GM12878 (cell line): ENCODE data around the gene PPFIBP1. TPM values are rescaled to one million over a fixed set of nuclear protein-coding genes. Genes with fewer than 3 reads are reported as not detected.

Experiments used
- ATAC-seq: fragments of 200-7000 bp; cut with Tn5 transposase; 3 replicates; pipeline ENCODE4 v1.9.1; 2020; ENCODE audit warnings: mild to moderate bottlenecking, moderate library complexity
- BruUV-seq: library from RNA; stranded (reverse); fragments of 400-500 nt; replicated peaks from 2 replicates; lab custom pipeline; 2021; lab: Mats Ljungman, UMichigan
- CTCF ChIA-PET: fragments of 300-600 bp; sonication (Branson Sonifier 250); formaldehyde crosslinking; extraction: SDS; loops from one replicate; lab custom pipeline; 2021; ENCODE audit warnings: inconsistent platforms; lab: Yijun Ruan, JAX
- POLR2A ChIA-PET: fragments of 350-600 bp; formaldehyde crosslinking; extraction: SDS; loops from one replicate; lab custom pipeline; 2021; ENCODE audit warnings: inconsistent platforms; lab: Charles Lee
- RAD21 ChIA-PET: fragments of 300-600 bp; sonication (Branson Sonifier 250); formaldehyde crosslinking; loops from one replicate; lab custom pipeline; 2023; ENCODE audit warnings: antibody characterized with exemption; ENCODE audit not compliant: unreplicated experiment; lab: Charles Lee
- SMC1A ChIA-PET: fragments of 300-600 bp; sonication (Branson Sonifier 250); formaldehyde crosslinking; loops from one replicate; lab custom pipeline; 2023; ENCODE audit not compliant: unreplicated experiment, uncharacterized antibody; lab: Charles Lee
- DNase-seq: peaks from one replicate; pipeline ENCODE4 v3.0.0-alpha.2; 2011; ENCODE audit warnings: low read depth, low spot score
- FAIRE-seq: peaks from 3 replicates; lab custom pipeline; 2011; peaks lifted over from hg19 to GRCh38; lab: Jason Lieb, UNC
- H2AFZ ChIP-seq: 2 replicates; pipeline ENCODE4 v1.6.0; 2011; ENCODE audit warnings: low read depth, low read length, control low read depth; ENCODE audit not compliant: control insufficient read depth
- H3K27ac ChIP-seq: 2 replicates; pipeline ENCODE4 v1.5.1; 2011; ENCODE audit warnings: control low read depth; ENCODE audit not compliant: control insufficient read depth, insufficient read depth
- H3K27me3 ChIP-seq, 2 experiments: replicated peaks in 1 of 2; 2 replicates each; pipeline versions ENCODE4 v1.6.0 to v1.6.1; 2011; ENCODE audit warnings: low read length in 1 of 2; ENCODE audit not compliant: control insufficient read depth in 2 of 2, insufficient read depth in 2 of 2
- H3K36me3 ChIP-seq, 2 experiments: 2 replicates each; pipeline ENCODE4 v1.5.1; 2011; ENCODE audit warnings: low read length in 1 of 2; ENCODE audit not compliant: control insufficient read depth in 2 of 2, insufficient read depth in 2 of 2
- H3K4me1 ChIP-seq: 2 replicates; pipeline ENCODE4 v1.6.1; 2011; ENCODE audit warnings: mild to moderate bottlenecking, low read length, moderate library complexity, mixed read lengths; ENCODE audit not compliant: control insufficient read depth, insufficient read depth
- H3K4me2 ChIP-seq: 2 replicates; pipeline ENCODE4 v1.6.0; 2011; ENCODE audit warnings: control low read depth; ENCODE audit not compliant: control insufficient read depth, insufficient read depth
- H3K4me3 ChIP-seq: fragments of 200-600 bp; sonication (generic); 2 replicates; pipeline ENCODE4 v1.5.1; 2016
- H3K79me2 ChIP-seq: 2 replicates; pipeline ENCODE4 v1.6.0; 2011; ENCODE audit warnings: low read length; ENCODE audit not compliant: control insufficient read depth, insufficient read depth
- H3K9ac ChIP-seq: 2 replicates; pipeline ENCODE4 v1.8.0; 2011; ENCODE audit warnings: low read length, control low read depth, mixed read lengths; ENCODE audit not compliant: control insufficient read depth, insufficient read depth
- H3K9me3 ChIP-seq: replicated peaks from 3 replicates; pipeline ENCODE4 v1.5.1; 2011; ENCODE audit warnings: mild to moderate bottlenecking, low read length; ENCODE audit not compliant: control insufficient read depth, insufficient read depth
- H4K20me1 ChIP-seq: 2 replicates; pipeline ENCODE4 v1.6.0; 2011; ENCODE audit not compliant: control insufficient read depth, insufficient read depth
- CBX3 ChIP-seq: fragments of 200-600 bp; sonication (generic); IDR thresholded peaks from 2 replicates; pipeline ENCODE4 v1.6.1; 2016; ENCODE audit warnings: low read depth, borderline replicate concordance
- HCFC1 ChIP-seq: fragments of 150-350 bp; IDR thresholded peaks from 2 replicates; pipeline ENCODE4 v1.6.1; 2014; ENCODE audit warnings: low read length
- MAX ChIP-seq: IDR thresholded peaks from 2 replicates; pipeline ENCODE4 v1.6.1; 2012; ENCODE audit warnings: low read depth, low read length, improper control_type of control experiment
- NR2C1 ChIP-seq: fragments of 450-650 bp; IDR thresholded peaks from 2 replicates; pipeline ENCODE4 v1.6.1; 2017; ENCODE audit warnings: antibody characterized with exemption, mild to moderate bottlenecking, moderate library complexity
- NRF1 ChIP-seq: conservative IDR thresholded peaks from 2 replicates; pipeline ENCODE4 v1.6.1; 2011; ENCODE audit warnings: mild to moderate bottlenecking, low read depth, low read length, improper control_type of control experiment
- PKNOX1 ChIP-seq: fragments of 450-650 bp; IDR thresholded peaks from 2 replicates; pipeline ENCODE4 v1.6.1; 2016; ENCODE audit warnings: mild to moderate bottlenecking
- PML ChIP-seq: IDR thresholded peaks from 2 replicates; pipeline ENCODE4 v1.6.1; 2012; ENCODE audit warnings: low read length, inconsistent platforms
- RUNX3 ChIP-seq: IDR thresholded peaks from 2 replicates; pipeline ENCODE4 v1.6.1; 2012; ENCODE audit warnings: low read length, inconsistent platforms
- STAT1 ChIP-seq: fragments of 450-650 bp; conservative IDR thresholded peaks from 2 replicates; pipeline ENCODE4 v1.6.1; 2014; ENCODE audit warnings: antibody characterized with exemption, mild to moderate bottlenecking
- TBL1XR1 ChIP-seq: IDR thresholded peaks from 2 replicates; pipeline ENCODE4 v1.6.1; 2012; ENCODE audit warnings: low read depth, low read length, improper control_type of control experiment
- WRNIP1 ChIP-seq: IDR thresholded peaks from 2 replicates; pipeline ENCODE4 v1.6.1; 2011; ENCODE audit warnings: low read depth, low read length, improper control_type of control experiment, borderline replicate concordance
- ZBTB11 ChIP-seq: fragments of 450-650 bp; formaldehyde crosslinking; IDR thresholded peaks from 2 replicates; pipeline ENCODE4 v1.5.0; 2022; ENCODE audit warnings: mild to moderate bottlenecking, missing genetic modification characterization
- ZBTB4 ChIP-seq: fragments of 450-650 bp; formaldehyde crosslinking; IDR thresholded peaks from 2 replicates; pipeline ENCODE4 v1.4.0; 2022; ENCODE audit warnings: mild to moderate bottlenecking, moderate library complexity
- ZZZ3 ChIP-seq: IDR thresholded peaks from 2 replicates; pipeline ENCODE4 v1.6.1; 2011; ENCODE audit warnings: low read depth; ENCODE audit not compliant: control insufficient read depth, insufficient read length
- in situ Hi-C: fragments of 300-500 bp; cut with MboI; formaldehyde crosslinking; loops from 9 replicates; pipeline ENCODE4 v1.14.3; 2018; ENCODE audit warnings: mixed read lengths
- intact Hi-C: fragments of 100-400 bp; cut with micrococcal nuclease; formaldehyde crosslinking; loops from one replicate; pipeline ENCODE4 v1.14.2; 2022; ENCODE audit not compliant: unreplicated experiment
- polyA plus RNA-seq, 11 experiments: library from polyadenylated mRNA; depleted of rRNA in 4 of 11; unstranded in 6 of 11; stranded (reverse) in 5 of 11; fragments of >200 nt; fragmentation: Nextera tagmentation in 4 of 11; fragmentation: Illumina TruSeq in 1 of 11; extraction: Ambion mirVana in 4 of 11; extraction: Trizol in 1 of 11; gene quantifications; 1 replicate in 1 of 11; 2 replicates in 10 of 11; pipeline versions ENCODE4 v1.2.1 to v1.2.3, GENCODE V29; 2011 to 2016; ENCODE audit warnings: inconsistent platforms in 2 of 11, missing spikeins in 2 of 11, low read depth in 1 of 11
- total RNA-seq, 4 experiments: library from RNA; depleted of rRNA in 3 of 4; stranded (reverse); fragments of >200 nt in 3 of 4; fragmentation: Illumina TruSeq in 1 of 4; extraction: Trizol in 1 of 4; gene quantifications; 2 replicates each; pipeline versions ENCODE4 v1.2.1 to v1.2.3, GENCODE V29; 2013 to 2021

The PPFIBP1 gene
- total and polyA plus RNA-seq, 10 of the 15 experiments (the other 5 are each of a cell fraction or from before 2014, with no cell fraction given): 0.47 to 7.8 (median 3.6) TPM

- TF ChIP-seq ZBTB11 (CRISPR knock-in tag) (no peak), STAT1 (no peak)
- TF ChIP-seq, all 136 proteins: peak for 0
These were observed 90.9 kb downstream of the PPFIBP1 start (continued) for GRCh38 chr12:27614866-27615265.

- Histone ChIP-seq H2AFZ (no peak overlapping the region), H3K27me3 (no peaks in the 10 kb centered on the region), H3K4me1 (no peaks in the 10 kb centered on the region), H4K20me1 (no peaks in the 10 kb centered on the region), H3K36me3 (no peaks in the 10 kb centered on the region), H3K9me3 (no peaks in the 10 kb centered on the region), H3K4me2 (no peak overlapping the region), H3K79me2 (no peaks in the 10 kb centered on the region), H3K9ac (no peak overlapping the region), H3K27ac (no peak overlapping the region), H3K4me3 (no peak overlapping the region)
- in situ Hi-C loops (no loop called here), intact Hi-C loops (no loop called here)
- no TSS peak for BruUV-seq
- ChIA-PET SMC1A (interaction anchor here (1.3 kb wide), 1 partner anchor 9 kb away, joined by 3 read pairs; no protein-coding TSS in a partner anchor), POLR2A (no interaction called here), CTCF (no interaction called here), RAD21 (no interaction called here)
- FAIRE-seq: no peak
- no peak for ATAC-seq
- no peak for DNase-seq
- TF ChIP-seq HCFC1: no peak
- TF ChIP-seq NRF1: no peak
- no peak for TF ChIP-seq RUNX3
- TF ChIP-seq ZBTB4 (CRISPR knock-in tag): no peak
- TF ChIP-seq MAX: no peak
- no peak for TF ChIP-seq NR2C1
- no peak for TF ChIP-seq ZZZ3
- TF ChIP-seq PKNOX1: no peak
- no peak for TF ChIP-seq WRNIP1
- TF ChIP-seq CBX3: no peak
- no peak for TF ChIP-seq PML
- no peak for TF ChIP-seq TBL1XR1
These were observed 91.4 kb downstream of the PPFIBP1 start for GRCh38 chr12:27615331-27615891.
